SK-N-SH treated with all-trans-retinoic acid at 6 μM for 48 hours (cell line): Measurements from ENCODE around the gene PRKCB.

Experiments used
- BACH2 ChIP-seq: fragments of 250-450 bp; sonication (Bioruptor Pico); IDR thresholded peaks from 2 replicates; pipeline ENCODE4 v1.9.0; 2021; ENCODE audit warnings: mild to moderate bottlenecking, borderline replicate concordance
- CSDC2 ChIP-seq: fragments of 250-450 bp; sonication (Bioruptor Pico); IDR thresholded peaks from 2 replicates; pipeline ENCODE4 v1.5.0; 2020; ENCODE audit warnings: mild to moderate bottlenecking, moderate library complexity
- CSRNP3 ChIP-seq: fragments of 250-450 bp; sonication (Bioruptor Pico); IDR thresholded peaks from 2 replicates; pipeline ENCODE4 v1.5.1; 2021; ENCODE audit warnings: mild to moderate bottlenecking, moderate library complexity
- GLIS3 ChIP-seq: fragments of 250-450 bp; sonication (Bioruptor Pico); IDR thresholded peaks from 2 replicates; pipeline ENCODE4 v1.5.0; 2020; ENCODE audit warnings: mild to moderate bottlenecking, moderate library complexity
- ISL1 ChIP-seq: fragments of 250-450 bp; sonication (Bioruptor Pico); IDR thresholded peaks from 2 replicates; pipeline ENCODE4 v2.1.2; 2022; ENCODE audit warnings: mild to moderate bottlenecking, moderate library complexity
- OSR1 ChIP-seq: fragments of 250-450 bp; sonication (Bioruptor Pico); IDR thresholded peaks from 2 replicates; pipeline ENCODE4 v1.8.0; 2022; ENCODE audit warnings: moderate library complexity, mild to moderate bottlenecking, inconsistent platforms
- PPARA ChIP-seq: fragments of 250-450 bp; sonication (Bioruptor Pico); IDR thresholded peaks from 2 replicates; pipeline ENCODE4 v1.5.0; 2020; ENCODE audit warnings: mild to moderate bottlenecking, borderline replicate concordance
- RARB ChIP-seq: fragments of 250-450 bp; sonication (Bioruptor Pico); IDR thresholded peaks from 2 replicates; pipeline ENCODE4 v1.8.0; 2021; ENCODE audit warnings: mild to moderate bottlenecking, moderate library complexity
- ZFP3 ChIP-seq: fragments of 250-450 bp; sonication (Bioruptor Pico); IDR thresholded peaks from 2 replicates; pipeline ENCODE4 v1.5.0; 2020; ENCODE audit warnings: mild to moderate bottlenecking, moderate library complexity
- ZNF70 ChIP-seq: fragments of 450-650 bp; formaldehyde crosslinking; IDR thresholded peaks from 2 replicates; pipeline ENCODE4 v1.5.0; 2020; ENCODE audit warnings: mild to moderate bottlenecking, moderate library complexity
- ZNF8 ChIP-seq: fragments of 450-650 bp; formaldehyde crosslinking; IDR thresholded peaks from 2 replicates; pipeline ENCODE4 v1.5.0; 2020; ENCODE audit warnings: mild to moderate bottlenecking, moderate library complexity
- TF ChIP-seq, protein P1 (sequence below): fragments of 250-450 bp; sonication (Bioruptor Pico); IDR thresholded peaks from 2 replicates; pipeline ENCODE4 v1.8.0; 2020; ENCODE audit warnings: mild to moderate bottlenecking, moderate library complexity, borderline replicate concordance
- TF ChIP-seq, protein P2 (sequence below): fragments of 250-450 bp; sonication (Bioruptor Pico); IDR thresholded peaks from 2 replicates; pipeline ENCODE4 v1.5.1; 2020; ENCODE audit warnings: low read depth, mild to moderate bottlenecking, moderate library complexity
- TF ChIP-seq, protein P3 (sequence below): fragments of 250-450 bp; sonication (Bioruptor Pico); IDR thresholded peaks from 2 replicates; pipeline ENCODE4 v1.8.0; 2021; ENCODE audit warnings: low read depth, mild to moderate bottlenecking, moderate library complexity, borderline replicate concordance

DNA sequence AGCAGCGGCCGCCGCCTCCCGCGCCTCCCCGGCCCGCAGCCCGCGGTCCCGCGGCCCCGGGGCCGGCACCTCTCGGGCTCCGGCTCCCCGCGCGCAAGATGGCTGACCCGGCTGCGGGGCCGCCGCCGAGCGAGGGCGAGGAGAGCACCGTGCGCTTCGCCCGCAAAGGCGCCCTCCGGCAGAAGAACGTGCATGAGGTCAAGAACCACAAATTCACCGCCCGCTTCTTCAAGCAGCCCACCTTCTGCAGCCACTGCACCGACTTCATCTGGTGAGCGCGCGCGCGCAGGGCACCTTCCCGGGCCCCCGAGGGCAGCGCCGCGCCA, 258 bp downstream of the PRKCB start:
- no peak for TF ChIP-seq CSRNP3 (CRISPR knock-in tag)
- TF ChIP-seq, protein P1, sequence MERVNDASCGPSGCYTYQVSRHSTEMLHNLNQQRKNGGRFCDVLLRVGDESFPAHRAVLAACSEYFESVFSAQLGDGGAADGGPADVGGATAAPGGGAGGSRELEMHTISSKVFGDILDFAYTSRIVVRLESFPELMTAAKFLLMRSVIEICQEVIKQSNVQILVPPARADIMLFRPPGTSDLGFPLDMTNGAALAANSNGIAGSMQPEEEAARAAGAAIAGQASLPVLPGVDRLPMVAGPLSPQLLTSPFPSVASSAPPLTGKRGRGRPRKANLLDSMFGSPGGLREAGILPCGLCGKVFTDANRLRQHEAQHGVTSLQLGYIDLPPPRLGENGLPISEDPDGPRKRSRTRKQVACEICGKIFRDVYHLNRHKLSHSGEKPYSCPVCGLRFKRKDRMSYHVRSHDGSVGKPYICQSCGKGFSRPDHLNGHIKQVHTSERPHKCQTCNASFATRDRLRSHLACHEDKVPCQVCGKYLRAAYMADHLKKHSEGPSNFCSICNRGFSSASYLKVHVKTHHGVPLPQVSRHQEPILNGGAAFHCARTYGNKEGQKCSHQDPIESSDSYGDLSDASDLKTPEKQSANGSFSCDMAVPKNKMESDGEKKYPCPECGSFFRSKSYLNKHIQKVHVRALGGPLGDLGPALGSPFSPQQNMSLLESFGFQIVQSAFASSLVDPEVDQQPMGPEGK (CRISPR knock-in tag), result no peak
- TF ChIP-seq CSDC2 (CRISPR knock-in tag), result no peak
- no peak for TF ChIP-seq BACH2
- TF ChIP-seq GLIS3, result no peak
- no peak for TF ChIP-seq ZNF8 (CRISPR knock-in tag)
- TF ChIP-seq, protein P2, sequence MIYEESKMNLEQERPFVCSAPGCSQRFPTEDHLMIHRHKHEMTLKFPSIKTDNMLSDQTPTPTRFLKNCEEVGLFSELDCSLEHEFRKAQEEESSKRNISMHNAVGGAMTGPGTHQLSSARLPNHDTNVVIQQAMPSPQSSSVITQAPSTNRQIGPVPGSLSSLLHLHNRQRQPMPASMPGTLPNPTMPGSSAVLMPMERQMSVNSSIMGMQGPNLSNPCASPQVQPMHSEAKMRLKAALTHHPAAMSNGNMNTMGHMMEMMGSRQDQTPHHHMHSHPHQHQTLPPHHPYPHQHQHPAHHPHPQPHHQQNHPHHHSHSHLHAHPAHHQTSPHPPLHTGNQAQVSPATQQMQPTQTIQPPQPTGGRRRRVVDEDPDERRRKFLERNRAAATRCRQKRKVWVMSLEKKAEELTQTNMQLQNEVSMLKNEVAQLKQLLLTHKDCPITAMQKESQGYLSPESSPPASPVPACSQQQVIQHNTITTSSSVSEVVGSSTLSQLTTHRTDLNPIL, result no peak
- TF ChIP-seq RARB, result no peak
- TF ChIP-seq PPARA (CRISPR knock-in tag), result no peak
- TF ChIP-seq, protein P3, sequence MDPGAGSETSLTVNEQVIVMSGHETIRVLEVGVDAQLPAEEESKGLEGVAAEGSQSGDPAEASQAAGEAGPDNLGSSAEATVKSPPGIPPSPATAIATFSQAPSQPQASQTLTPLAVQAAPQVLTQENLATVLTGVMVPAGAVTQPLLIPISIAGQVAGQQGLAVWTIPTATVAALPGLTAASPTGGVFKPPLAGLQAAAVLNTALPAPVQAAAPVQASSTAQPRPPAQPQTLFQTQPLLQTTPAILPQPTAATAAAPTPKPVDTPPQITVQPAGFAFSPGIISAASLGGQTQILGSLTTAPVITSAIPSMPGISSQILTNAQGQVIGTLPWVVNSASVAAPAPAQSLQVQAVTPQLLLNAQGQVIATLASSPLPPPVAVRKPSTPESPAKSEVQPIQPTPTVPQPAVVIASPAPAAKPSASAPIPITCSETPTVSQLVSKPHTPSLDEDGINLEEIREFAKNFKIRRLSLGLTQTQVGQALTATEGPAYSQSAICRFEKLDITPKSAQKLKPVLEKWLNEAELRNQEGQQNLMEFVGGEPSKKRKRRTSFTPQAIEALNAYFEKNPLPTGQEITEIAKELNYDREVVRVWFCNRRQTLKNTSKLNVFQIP, result no peak
- TF ChIP-seq ZNF70, result no peak
- TF ChIP-seq OSR1, result no peak
- TF ChIP-seq ISL1 (CRISPR knock-in tag), result no peak
- TF ChIP-seq ZFP3 (CRISPR knock-in tag), result no peak
